HepG2 (cell line): Measurements from ENCODE around the gene SAP25. TPM values are rescaled to one million over a fixed set of nuclear protein-coding genes. Genes with fewer than 3 reads are reported as not detected.

Experiments
- ATF1 ChIP-seq: IDR thresholded peaks from 2 replicates; pipeline ENCODE4 v1.6.1; 2016; ENCODE audit warnings: mild to moderate bottlenecking, control low read depth
- DBP ChIP-seq: sonication (generic); formaldehyde crosslinking; IDR thresholded peaks from 2 replicates; pipeline ENCODE4 v1.4.0; 2020; ENCODE audit warnings: missing genetic modification reagents; ENCODE audit errors: not compliant biosample characterization
- FIP1L1 ChIP-seq: fragments of 200-400 bp; formaldehyde crosslinking; IDR thresholded peaks from 2 replicates; pipeline ENCODE4 v1.6.1; 2018; ENCODE audit warnings: low read depth, mild to moderate bottlenecking, low read length, moderate library complexity, borderline replicate concordance; ENCODE audit not compliant: insufficient read depth
- KAT7 ChIP-seq: IDR thresholded peaks from 2 replicates; pipeline ENCODE4 v1.6.1; 2018; ENCODE audit warnings: borderline replicate concordance, missing compliant biosample characterization
- KLF9 ChIP-seq: IDR thresholded peaks from 2 replicates; pipeline ENCODE4 v1.6.1; 2016; ENCODE audit warnings: low read depth
- MXD4 ChIP-seq: IDR thresholded peaks from 2 replicates; pipeline ENCODE4 v1.6.1; 2016; ENCODE audit warnings: mild to moderate bottlenecking, missing biosample characterization, missing genetic modification reagents
- NFYC ChIP-seq: IDR thresholded peaks from 2 replicates; pipeline ENCODE4 v1.6.1; 2016; ENCODE audit warnings: missing genetic modification reagents, missing compliant biosample characterization
- POGK ChIP-seq: sonication (generic); formaldehyde crosslinking; conservative IDR thresholded peaks from 2 replicates; pipeline ENCODE4 v1.8.0; 2022; ENCODE audit warnings: mild to moderate bottlenecking, moderate library complexity, missing genetic modification reagents
- POLR2AphosphoS2 ChIP-seq: IDR thresholded peaks from 2 replicates; pipeline ENCODE4 v1.6.1; 2011; ENCODE audit warnings: low read depth, low read length, improper control_type of control experiment
- RBAK ChIP-seq: sonication (generic); formaldehyde crosslinking; IDR thresholded peaks from 2 replicates; pipeline ENCODE4 v1.5.1; 2020; ENCODE audit warnings: mild to moderate bottlenecking, missing genetic modification reagents
- RFXAP ChIP-seq: sonication (generic); formaldehyde crosslinking; IDR thresholded peaks from 2 replicates; pipeline ENCODE4 v1.4.0; 2020; ENCODE audit warnings: missing genetic modification reagents, borderline replicate concordance
- SETDB1 ChIP-seq: sonication (generic); formaldehyde crosslinking; IDR thresholded peaks from 2 replicates; pipeline ENCODE4 v1.5.1; 2020; ENCODE audit warnings: missing genetic modification reagents, mild to moderate bottlenecking, borderline replicate concordance
- SIN3A ChIP-seq: IDR thresholded peaks from 2 replicates; pipeline ENCODE4 v1.6.1; 2011; ENCODE audit warnings: low read depth, mild to moderate bottlenecking, control low read depth, low read length, borderline replicate concordance
- TBX3 ChIP-seq: fragments of 450-650 bp; IDR thresholded peaks from 2 replicates; pipeline ENCODE4 v1.6.1; 2017; ENCODE audit warnings: antibody characterized with exemption, mild to moderate bottlenecking, inconsistent platforms, borderline replicate concordance
- TGIF2 ChIP-seq: IDR thresholded peaks from 2 replicates; pipeline ENCODE4 v1.6.1; 2016; ENCODE audit warnings: control low read depth, missing compliant biosample characterization
- ZBTB49 ChIP-seq: sonication (generic); formaldehyde crosslinking; IDR thresholded peaks from 2 replicates; pipeline ENCODE4 v1.4.0; 2020; ENCODE audit warnings: missing genetic modification reagents, borderline replicate concordance
- ZFP91 ChIP-seq: sonication (generic); formaldehyde crosslinking; IDR thresholded peaks from 2 replicates; pipeline ENCODE4 v1.9.0; 2022; ENCODE audit warnings: missing genetic modification reagents, mild to moderate bottlenecking, borderline replicate concordance
- ZNF30 ChIP-seq: sonication (generic); formaldehyde crosslinking; IDR thresholded peaks from 2 replicates; pipeline ENCODE4 v1.5.0; 2020; ENCODE audit warnings: mild to moderate bottlenecking, missing genetic modification reagents
- ZNF329 ChIP-seq: sonication (generic); formaldehyde crosslinking; IDR thresholded peaks from 2 replicates; pipeline ENCODE4 v1.9.0; 2021; ENCODE audit warnings: low read depth, mild to moderate bottlenecking, missing genetic modification reagents
- ZNF510 ChIP-seq: sonication (generic); formaldehyde crosslinking; IDR thresholded peaks from 2 replicates; pipeline ENCODE4 v1.4.0; 2020; ENCODE audit warnings: low read depth, mild to moderate bottlenecking, missing genetic modification reagents
- ZNF550 ChIP-seq: sonication (generic); formaldehyde crosslinking; IDR thresholded peaks from 2 replicates; pipeline ENCODE4 v1.4.0; 2020; ENCODE audit warnings: mild to moderate bottlenecking, missing genetic modification reagents, borderline replicate concordance
- ZNF556 ChIP-seq: sonication (generic); formaldehyde crosslinking; IDR thresholded peaks from 2 replicates; pipeline ENCODE4 v1.4.0; 2020; ENCODE audit warnings: mild to moderate bottlenecking, missing genetic modification reagents, borderline replicate concordance
- polyA plus RNA-seq, 8 experiments: library from polyadenylated mRNA; depleted of rRNA in 3 of 8; stranded (reverse) in 7 of 8; unstranded in 1 of 8; fragments of >200 nt; fragmentation: Illumina TruSeq in 4 of 8; extraction: Trizol in 4 of 8; gene quantifications; 2 replicates each; pipeline versions ENCODE4 v1.2.1 to v1.2.3, GENCODE V29; 2011 to 2016; ENCODE audit warnings: low read depth in 4 of 8, missing spikeins in 1 of 8, mixed read lengths in 1 of 8; ENCODE audit not compliant: insufficient read depth in 1 of 8
- total RNA-seq, 5 experiments: library from RNA; depleted of rRNA; stranded (reverse); fragments of >200 nt; fragmentation: Illumina TruSeq; extraction: Trizol; gene quantifications; 2 replicates each; pipeline ENCODE4 v1.2.3, GENCODE V29; 2016; ENCODE audit warnings: low read depth in 1 of 5

SAP25 gene
- total and polyA plus RNA-seq, 2 of the 13 experiments (the other 11 are each of a cell fraction or from before 2014, with no cell fraction given): 0.15 to 0.20 TPM

GRCh38 chr7:100538654-100539435 is 34.9 kb downstream of the SAP25 start, which contains the start of gene AGFG2 (continued):
- TF ChIP-seq ZBTB49 (CRISPR knock-in tag) (no peak), RBAK (no peak), DBP (CRISPR knock-in tag) (no peak), NFYC (peak; percentile 95), TGIF2 (CRISPR knock-in tag) (peak; percentile 100), ZNF510 (no peak), KLF9 (CRISPR knock-in tag) (no peak), TBX3 (peak; percentile 50; the same call in 1 of the 2 replicates), KAT7 (CRISPR knock-in tag) (peak; percentile 76; the same call in 1 of the 2 replicates), SETDB1 (no peak), RFXAP (CRISPR knock-in tag) (peak; percentile 93), ZNF550 (CRISPR knock-in tag) (0 out of 2 replicates have a peak, but pooled peaks have one; percentile 81), POGK (peak; percentile 64), ZNF30 (CRISPR knock-in tag) (no peak), ZNF556 (CRISPR knock-in tag) (peak; percentile 63; the same call in 1 of the 2 replicates), ATF1 (CRISPR knock-in tag) (peak; percentile 93), MXD4 (CRISPR knock-in tag) (peak; percentile 94), SIN3A (peak; percentile 99), FIP1L1 (0 out of 2 replicates have a peak, but pooled peaks have one; percentile 28), ZFP91 (peak; percentile 64), ZNF329 (CRISPR knock-in tag) (0 out of 2 replicates have a peak, but pooled peaks have one; percentile 39), POLR2AphosphoS2 (no peak)
